ENCODE measurements around the gene LAMP5. TPM values are rescaled to one million over a fixed set of nuclear protein-coding genes. Genes with fewer than 3 reads are reported as not detected.

The LAMP5 gene
- total RNA-seq, 1 donor from 2014 or later = not detected

DNA sequence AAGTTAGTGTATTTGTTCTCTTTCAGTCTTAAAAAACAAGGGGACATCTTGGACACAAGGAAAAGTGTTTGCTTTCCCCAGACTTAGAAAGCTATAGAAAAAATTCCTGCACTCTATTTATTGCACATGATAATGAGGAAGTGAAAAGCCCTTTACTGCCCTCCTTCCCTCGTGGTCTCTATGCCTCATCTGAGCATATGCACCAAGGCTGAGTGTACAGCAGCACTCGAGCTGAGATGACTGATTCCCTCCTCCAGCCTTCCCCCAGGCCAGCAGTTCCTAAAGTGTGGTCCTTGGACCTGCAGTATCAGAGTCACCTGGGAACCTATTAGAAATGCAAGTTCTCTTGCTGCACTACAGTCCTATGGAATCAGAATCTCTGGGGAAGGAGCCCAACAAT lies 14.3 kb upstream of the LAMP5 start:
- DNase-seq (ENCODE audit: low spot score) = no peak

DNA sequence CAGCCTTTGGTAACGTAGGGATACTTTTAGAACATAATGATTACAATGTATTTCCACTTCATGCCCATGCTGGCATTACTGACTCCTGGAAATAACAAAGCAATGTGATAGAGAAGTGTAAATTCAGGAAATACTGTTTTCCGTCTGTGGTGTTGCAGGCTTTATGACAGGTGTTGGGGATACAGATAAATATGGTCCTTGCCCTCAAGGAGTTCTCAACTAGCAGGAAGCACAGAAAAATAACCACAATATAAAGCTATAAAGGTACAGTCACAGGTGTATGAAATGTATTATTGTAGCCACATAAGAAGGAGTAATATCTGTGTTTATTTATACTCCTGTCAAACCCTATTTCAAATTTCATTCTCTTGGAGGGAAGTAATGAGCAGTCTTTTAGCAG lies 12.9 kb upstream of the LAMP5 start:
- DNase-seq (ENCODE audit: low spot score) = no peak

- DNase-seq (ENCODE audit: low spot score) = no peak
These were observed 10.7 kb upstream of the LAMP5 start for GRCh38 chr20:9503526-9504245.

DNA sequence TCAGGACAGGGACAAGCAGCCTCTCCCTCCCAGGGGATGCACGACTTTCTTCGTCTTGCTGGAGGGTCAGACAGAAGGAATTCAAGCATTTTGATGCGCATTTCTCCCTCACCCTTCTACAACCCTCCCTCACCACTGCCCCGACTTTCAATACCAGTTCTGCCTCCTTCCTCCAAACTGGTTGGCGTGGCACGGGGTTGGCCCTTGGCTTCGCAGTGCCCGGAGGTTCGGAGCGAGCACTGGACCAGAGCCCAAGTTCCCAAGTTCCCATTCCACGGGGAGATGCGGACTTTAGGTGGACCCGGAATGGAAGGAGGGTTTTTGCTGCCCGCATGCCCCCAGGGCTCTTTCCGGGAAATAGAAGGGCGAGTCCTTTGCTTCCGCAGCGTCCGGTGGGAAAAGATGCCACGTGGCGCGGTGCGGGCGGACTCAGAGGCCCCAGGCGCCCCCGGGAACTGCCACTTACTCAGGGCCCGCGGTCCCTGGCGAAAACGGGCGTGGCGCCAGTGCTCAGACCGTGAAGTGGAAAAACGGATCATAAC lies 8.0 kb upstream of the LAMP5 start:
- no peak for DNase-seq (ENCODE audit: low spot score)

DNA sequence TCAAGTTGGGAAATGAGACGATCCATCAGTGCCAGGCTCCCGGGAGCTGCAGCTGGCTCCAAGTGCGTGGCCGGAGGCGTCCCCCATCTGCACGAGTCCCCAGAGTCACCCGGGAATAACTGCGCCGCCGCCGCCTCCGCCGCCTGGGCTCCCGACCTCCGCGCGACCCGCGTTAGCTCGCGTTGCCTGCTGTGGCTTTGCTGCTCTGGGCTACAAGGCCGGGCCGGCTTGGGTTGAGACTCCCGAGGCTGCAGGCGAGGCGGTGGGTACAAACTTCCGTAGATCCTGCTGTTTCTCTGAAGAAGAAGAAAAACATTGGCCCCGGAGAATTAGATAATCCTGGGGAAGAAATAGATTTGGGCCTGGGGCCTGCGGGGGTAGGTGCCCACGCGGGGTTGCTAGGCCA lies 7.4 kb upstream of the LAMP5 start:
- DNase-seq (ENCODE audit: low spot score) = no peak

DNA sequence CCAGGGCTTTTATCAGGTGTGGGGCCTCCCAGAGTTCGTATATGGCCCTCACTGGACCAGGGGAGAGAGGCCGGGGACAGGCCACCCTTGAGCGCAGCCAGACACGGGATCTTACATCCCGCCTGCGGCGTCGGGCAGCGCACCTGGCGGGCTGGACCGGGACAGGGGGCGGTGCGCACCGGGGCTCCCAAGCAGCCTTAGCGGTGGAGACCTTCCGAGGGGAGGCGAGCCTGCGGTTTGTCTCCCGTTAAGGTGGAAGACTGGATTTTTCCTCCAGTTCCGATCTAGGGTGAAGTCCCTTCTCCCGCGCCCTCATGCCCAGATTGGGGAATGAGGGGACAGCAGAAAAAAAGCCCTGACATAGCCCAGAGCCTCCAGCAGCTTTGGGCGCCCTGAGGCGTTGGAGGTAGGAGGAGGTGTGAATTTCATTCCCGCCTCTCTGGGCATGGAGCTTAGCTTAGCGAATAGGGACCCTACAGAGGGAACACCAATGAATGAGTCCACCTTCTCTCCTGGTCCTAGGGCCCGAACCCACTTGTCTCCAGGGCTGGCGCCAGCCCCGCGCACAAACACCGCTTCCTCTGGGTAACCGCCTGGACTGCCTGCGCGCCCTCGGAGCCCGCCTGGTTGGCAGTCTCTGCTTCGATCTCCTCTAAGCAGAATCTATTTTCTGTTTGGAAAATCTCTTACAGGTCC lies 6.7 kb upstream of the LAMP5 start:
- no peak for DNase-seq (ENCODE audit: low spot score)

GRCh38 chr20:9508240-9508661 lies 6.1 kb upstream of the LAMP5 start:
- DNase-seq (ENCODE audit: low spot score) = no peak

DNA sequence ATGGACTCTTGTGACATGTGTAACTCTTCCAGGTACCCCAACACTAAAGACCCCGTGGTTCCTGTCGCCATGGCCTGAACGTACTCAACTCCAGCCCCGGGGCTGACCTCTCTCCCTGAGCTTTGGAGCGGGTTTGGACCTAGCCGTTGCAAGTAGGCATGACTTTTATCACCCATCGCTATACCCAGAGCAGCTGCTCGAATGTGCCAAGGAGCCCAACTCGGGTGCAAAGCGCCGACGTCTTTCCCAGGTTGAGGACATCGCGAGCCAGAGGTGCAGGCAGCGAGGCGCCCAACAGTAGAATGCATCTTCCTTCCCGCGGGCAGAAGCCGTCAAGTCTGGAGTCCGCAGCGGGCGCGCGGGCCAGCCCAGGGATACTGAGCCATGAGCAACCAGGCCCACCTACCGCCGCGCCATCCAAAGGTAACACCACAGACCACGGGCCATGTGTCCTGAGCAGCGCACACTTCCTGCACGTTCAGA lies 5.7 kb upstream of the LAMP5 start:
- no peak for DNase-seq (ENCODE audit: low spot score)

DNA sequence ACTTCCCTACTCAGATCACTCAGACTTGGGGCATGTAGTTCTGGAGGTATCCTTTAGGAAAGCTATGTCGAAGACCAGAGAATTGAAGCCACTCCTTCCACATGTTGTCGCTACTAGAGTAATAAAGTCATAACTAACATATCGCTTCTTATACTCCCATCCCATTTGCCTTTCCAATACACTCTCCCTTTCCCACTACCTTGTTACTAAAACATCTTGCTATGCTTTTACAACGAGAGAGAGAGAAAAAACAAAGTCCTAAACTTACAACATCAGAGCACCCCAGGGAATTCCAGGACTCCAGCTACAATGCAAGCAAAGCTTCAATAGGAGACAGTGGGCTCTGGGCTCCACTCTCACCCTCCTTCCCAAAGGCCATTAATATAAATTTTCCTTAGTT lies 5.1 kb upstream of the LAMP5 start:
- no peak for DNase-seq (ENCODE audit: low spot score)

GRCh38 chr20:9510911-9511310 lies 3.5 kb upstream of the LAMP5 start:
- no peak for DNase-seq (ENCODE audit: low spot score)

DNA sequence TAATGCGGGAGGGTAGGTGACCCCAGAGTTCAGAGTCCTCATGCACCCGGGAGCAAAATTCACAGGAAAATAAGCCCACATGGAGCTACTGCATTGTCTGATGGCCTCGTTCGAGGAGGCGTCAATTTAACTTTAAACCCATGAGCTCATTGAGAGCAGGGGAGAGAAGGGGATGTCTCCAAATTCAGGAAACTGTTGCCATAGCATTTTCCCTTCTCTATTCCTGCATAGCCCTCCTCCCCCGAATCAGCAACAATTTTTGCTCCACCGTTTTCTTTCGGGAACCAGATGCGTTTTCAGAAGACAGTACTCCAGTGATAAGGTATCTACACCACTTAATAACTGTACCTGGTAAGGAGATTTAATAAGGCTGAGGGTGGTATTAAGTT lies 324 bp upstream of the LAMP5 start:
- DNase-seq (ENCODE audit: low spot score) = no peak

DNA sequence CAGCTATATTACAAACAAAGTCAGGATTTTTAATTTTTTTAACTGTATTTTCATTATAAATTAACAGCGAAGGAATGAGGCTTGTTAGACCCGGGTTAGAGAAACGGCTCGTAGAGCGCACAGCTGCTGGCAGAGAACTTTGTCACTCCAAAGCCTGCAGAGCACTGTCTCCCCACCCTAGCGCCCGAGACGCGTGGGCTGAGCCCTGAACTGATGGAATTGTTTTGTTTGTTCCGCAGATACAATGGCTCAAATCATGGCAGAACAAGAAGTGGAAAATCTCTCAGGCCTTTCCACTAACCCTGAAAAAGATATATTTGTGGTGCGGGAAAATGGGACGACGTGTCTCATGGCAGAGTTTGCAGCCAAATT lies 810 bp downstream of the LAMP5 start:
- DNase-seq (ENCODE audit: low spot score) = no peak

DNA sequence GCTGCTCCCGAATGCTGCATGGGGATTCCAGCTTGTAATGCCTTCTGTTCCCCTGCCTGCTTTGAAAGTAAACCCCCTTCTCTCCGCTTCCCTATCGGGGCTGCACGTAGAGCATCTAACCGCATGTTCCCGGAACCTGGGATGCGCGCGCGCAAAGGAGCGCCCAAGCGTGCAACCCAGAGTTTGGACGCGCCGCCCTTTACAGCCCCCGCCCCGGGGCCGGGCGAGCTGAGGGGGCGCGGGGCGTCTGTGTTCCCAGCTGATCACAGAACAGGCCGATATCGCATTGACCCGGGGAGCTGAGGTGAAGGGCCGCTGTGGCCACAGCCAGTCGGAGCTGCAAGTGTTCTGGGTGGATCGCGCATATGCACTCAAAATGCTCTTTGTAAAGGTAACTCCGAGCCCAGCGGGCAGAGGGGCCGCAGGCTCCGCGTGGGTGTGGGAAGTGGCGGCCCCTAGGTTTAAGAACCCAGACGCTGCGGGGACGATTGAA lies 1.4 kb downstream of the LAMP5 start:
- DNase-seq (ENCODE audit: low spot score) = no peak

GRCh38 chr20:9516234-9516871 lies 2.0 kb downstream of the LAMP5 start:
- DNase-seq (ENCODE audit: low spot score) = peak; percentile 27

DNA sequence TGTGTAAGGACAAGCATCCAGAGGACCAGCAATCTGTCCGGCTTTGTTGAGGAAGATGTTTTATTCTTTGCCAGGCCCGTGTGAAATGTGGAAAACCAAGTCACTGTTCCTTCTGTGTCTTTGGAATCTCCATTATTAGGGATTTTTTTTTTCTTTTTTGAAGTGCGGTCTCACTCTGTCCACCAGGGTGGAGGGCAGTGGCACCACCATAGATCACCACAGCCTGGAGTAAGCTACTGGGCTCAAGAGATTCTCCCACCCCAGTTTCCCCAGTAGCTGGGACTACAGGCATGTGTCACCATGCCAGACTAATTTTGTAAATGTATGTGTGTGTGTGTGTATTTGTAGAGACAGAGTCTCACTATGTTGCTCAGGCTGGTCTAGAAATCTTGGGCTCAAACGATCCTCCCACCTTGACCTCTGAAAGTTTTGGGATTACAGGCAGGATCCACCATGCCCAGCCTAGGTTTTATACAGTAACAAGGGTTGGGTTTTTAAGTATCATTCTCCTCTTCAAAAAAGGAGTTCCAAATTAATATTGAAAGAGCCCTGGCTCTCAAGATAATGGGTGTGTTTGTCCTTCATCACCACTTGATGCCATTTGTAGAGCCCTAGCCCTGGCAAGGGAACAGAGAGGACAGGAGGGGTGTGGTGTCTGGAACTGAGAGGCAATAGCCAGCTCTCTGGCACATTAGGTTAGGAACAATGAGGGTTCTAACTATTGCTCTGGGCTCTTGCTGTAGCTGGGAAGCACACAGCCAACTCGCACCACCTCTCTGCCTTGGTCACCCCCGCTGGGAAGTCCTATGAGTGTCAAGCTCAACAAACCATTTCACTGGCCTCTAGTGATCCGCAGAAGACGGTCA lies 3.1 kb downstream of the LAMP5 start:
- DNase-seq (ENCODE audit: low spot score) = no peak

DNA sequence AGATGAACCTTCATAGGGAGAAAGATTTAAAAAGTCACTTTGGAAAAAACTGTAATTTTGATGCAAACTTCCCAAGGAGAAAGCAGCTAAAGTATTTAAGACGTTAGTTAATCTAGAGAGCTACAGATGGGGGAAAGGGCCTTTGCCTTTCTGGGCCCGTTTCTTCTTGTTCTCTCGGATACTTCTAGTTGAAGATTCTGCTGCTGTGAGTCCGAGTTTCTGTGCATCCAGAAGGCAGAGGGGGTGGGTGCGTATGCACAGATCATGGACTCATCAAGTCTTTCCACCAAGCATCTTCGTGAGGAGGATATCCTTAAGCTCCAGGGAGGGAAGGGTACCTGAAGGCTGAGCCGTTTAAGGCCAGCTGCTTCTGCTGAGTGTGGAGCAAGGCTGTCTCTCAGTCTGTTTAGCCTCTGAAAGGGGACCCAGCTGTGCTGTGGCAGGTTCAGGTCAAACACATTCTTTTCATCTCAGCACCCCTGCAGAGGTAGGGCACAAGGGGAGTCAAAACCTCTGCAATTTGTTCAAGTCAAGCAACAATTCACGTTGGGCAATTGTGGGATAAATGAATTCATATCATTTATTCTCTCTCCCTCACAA lies 4.3 kb downstream of the LAMP5 start:
- DNase-seq (ENCODE audit: low spot score) = no peak

DNA sequence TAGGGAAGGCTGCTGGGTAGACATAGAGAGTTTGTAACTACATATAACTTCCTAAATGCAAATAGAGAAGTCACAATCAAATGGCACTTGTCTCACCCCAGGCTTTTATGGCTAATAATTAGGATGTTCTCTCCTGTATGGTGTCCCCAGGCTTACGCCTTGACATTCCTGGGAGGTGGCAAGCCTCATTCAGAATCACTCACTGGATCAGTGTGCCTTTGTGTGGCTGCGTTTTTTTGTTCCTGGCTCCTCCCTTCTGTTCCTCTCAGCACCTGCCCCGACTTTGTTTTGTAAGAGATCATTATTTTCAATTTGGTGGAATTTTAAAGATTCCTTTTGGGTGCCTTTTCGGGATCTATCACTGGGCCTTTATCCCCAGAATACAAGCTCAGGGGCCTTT lies 5.7 kb downstream of the LAMP5 start:
- no peak for DNase-seq (ENCODE audit: low spot score)

GRCh38 chr20:9523636-9524035 lies 9.2 kb downstream of the LAMP5 start:
- no peak for DNase-seq (ENCODE audit: low spot score)

DNA sequence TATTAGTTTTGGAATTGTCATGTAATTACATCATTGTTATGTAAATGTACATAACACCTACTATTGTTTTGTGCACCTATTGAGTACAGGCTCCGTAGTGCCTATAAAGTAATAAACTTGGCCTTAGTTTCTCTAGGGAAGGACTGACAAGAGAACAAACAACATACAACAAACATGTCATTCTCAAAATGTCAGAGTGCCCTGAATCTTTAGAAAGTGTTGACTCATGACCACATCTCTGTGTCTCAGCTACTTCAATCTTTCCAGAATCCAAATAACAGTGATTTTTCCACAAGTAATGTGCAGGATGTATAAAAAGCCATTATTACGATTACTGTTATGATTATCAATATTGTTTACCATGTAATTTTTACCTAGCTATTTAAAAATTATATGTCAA lies 17.2 kb downstream of the LAMP5 start:
- DNase-seq (ENCODE audit: low spot score) = no peak

DNA sequence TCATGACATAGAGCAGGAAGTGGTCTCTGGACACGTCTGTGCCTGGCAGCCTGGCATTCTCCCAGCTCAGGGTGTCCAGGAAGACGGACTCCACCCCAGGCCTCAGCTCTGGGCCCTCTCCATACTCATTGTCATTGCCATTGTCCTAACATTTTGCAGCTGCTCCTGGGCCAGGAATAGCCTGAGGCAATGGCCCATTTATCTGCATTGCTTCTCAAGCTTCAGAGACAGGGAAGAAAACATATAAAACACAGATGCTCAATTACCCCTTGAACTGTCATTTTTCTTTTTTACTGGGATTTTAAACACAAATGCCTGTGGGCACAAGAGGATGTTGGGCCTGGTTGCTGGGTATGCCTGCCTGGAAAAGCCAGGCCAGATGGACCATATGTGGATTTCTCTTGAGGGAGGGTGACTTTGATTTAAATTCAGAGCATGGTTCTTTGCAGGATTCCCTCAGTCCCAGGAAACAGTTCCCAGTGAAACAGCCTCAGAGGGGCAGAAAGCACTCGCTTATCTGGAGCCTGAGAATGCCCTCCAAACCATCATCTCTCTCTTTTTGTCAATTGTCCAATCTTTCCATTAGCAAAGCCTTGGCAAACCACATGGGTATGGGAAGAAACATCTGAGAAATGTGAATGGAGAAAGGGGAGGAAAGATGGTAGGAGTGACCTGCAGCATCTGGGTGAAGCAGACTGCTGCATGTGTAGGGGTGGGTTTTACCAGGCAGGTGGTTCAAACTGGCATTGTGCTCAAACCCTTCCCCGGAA lies 17.9 kb downstream of the LAMP5 start:
- no peak for DNase-seq (ENCODE audit: low spot score)

All from umbilical cord (tissue), 2 donors.